Lower leg skin (tissue), 4 donors: ENCODE results near the gene UXT. TPM values are rescaled to one million over a fixed set of nuclear protein-coding genes. Genes with fewer than 3 reads are reported as not detected.

Experiments used
- DNase-seq, 2 donors: peaks; one replicate each; pipeline ENCODE4 v3.0.0-alpha.2; 2019; ENCODE audit warnings: low spot score in 2 of 2
- H3K4me3 ChIP-seq: fragments of 200-600 bp; sonication (generic); 2 replicates; pipeline ENCODE4 v1.5.1; 2017; ENCODE audit warnings: mild to moderate bottlenecking, low read depth; ENCODE audit not compliant: poor library complexity, severe bottlenecking
- POLR2A ChIP-seq, 2 donors: fragments of 450-650 bp; IDR thresholded peaks; one replicate each; pipeline ENCODE4 v1.6.1; 2016 to 2017; ENCODE audit warnings: antibody characterized with exemption in 2 of 2, mild to moderate bottlenecking in 1 of 2, moderate library complexity in 1 of 2
- WGBS, 2 donors: methylation state at CpG; one replicate each; pipeline ENCODE4 v1.1.5; 2018; 5-methylcytosine and 5-hydroxymethylcytosine counted together
- intact Hi-C: fragments of 100-400 bp; cut with DNase I; formaldehyde crosslinking; loops from one replicate; pipeline ENCODE4 v1.15.0; 2023; ENCODE audit warnings: low total_unique reads
- total RNA-seq, 4 donors: library from RNA; depleted of rRNA; stranded (reverse); fragments of >200 nt; gene quantifications; one replicate each; pipeline ENCODE4 v1.1.0, GENCODE V29; 2016
- TF ChIP-seq, protein P1 (sequence below), 3 donors: fragments of 450-650 bp; IDR thresholded peaks; one replicate each; pipeline ENCODE4 v1.5.1; 2016; ENCODE audit warnings: antibody characterized with exemption in 3 of 3, mild to moderate bottlenecking in 3 of 3, moderate library complexity in 2 of 3

UXT gene
- total RNA-seq, 4 donors from 2014 or later: 95.7 to 190 (median 125) TPM

DNA sequence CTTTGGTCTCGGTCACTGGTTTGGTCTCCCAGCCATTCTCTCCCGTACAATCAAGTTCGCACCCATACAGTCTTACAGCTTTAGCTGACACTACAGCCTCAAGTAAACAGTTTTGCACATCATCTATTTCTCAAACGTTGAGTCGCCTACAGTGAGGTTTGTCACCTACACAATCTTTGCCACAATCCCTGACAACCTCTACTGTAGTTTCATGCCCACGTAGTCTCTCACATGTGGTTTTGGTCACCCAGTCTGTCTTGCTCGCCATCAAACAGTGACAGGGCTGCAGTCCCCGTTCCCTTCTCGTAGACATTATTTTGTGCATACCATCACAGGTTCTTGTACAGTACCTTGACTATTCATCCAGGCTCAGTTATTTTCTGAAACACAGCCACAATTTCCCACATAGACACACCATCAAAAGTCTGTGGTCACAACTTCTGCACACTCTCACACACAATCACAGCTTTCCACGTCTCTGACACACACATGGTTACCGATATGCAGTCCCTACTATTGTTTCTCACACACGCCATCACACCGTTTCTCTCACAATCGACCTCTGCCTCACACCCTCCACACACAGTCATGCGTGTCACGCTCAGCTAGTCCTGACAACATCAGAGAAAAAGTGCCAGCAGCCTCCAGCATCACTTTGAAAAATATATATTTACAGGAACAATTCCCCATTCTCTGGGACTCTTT lies 24.0 kb downstream of the UXT start:
- intact Hi-C loops: loop anchor here (5.0 kb wide), 1 partner anchor 222 kb away; no protein-coding TSS in a partner anchor
- 82 to 86% methylated on average over 16 of the region's 16 CpGs for WGBS, 2 donors

DNA sequence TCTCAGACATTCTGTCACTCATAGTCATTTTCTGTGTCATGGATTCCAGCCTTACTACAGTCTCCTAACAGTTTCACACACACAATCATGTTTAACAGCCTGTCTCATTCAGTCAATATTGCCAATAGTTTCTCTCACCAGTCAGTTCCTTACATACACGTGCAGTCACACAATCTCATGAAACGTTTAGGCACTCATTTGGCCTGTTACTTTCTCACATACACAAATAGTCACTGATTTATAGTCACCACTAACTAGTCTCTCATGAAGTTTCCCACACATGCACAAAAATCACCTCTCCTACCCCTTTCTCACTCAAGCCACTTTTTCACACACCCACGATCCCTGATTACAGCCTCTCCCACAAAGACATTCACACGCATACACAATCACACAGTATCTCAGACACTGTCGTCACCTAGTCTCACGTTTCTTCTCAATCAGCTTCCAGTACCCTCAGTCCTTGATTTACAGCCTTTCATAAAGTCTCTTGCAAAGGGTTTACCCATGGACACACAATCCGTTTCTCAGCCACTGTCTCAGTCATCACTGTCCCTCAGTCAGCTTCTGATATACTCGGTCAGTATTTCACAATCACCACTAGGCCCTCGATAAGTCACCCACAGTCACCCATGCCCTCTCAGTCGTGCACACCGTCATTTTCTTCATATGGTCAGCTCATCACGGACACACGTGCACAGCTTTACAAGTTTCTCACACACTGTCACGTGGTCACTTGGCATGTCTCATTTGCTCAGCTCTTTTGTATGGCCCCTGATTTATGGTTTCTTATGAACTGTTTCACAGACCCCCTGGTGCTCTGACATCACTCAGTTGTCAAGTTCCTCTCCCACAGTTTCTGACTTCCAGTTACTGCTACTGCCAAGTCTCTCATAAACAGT lies 25.0 kb downstream of the UXT start:
- TF ChIP-seq POLR2A (IDR thresholded peaks at IDR 0.05): no peak
- TF ChIP-seq, protein P1, sequence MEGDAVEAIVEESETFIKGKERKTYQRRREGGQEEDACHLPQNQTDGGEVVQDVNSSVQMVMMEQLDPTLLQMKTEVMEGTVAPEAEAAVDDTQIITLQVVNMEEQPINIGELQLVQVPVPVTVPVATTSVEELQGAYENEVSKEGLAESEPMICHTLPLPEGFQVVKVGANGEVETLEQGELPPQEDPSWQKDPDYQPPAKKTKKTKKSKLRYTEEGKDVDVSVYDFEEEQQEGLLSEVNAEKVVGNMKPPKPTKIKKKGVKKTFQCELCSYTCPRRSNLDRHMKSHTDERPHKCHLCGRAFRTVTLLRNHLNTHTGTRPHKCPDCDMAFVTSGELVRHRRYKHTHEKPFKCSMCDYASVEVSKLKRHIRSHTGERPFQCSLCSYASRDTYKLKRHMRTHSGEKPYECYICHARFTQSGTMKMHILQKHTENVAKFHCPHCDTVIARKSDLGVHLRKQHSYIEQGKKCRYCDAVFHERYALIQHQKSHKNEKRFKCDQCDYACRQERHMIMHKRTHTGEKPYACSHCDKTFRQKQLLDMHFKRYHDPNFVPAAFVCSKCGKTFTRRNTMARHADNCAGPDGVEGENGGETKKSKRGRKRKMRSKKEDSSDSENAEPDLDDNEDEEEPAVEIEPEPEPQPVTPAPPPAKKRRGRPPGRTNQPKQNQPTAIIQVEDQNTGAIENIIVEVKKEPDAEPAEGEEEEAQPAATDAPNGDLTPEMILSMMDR (IDR thresholded peaks at IDR 0.05): no peak
- no peak for DNase-seq
- H3K4me3 ChIP-seq: no peak overlapping the region
- WGBS, 2 donors: 68 to 76% methylated on average over 14 of the region's 14 CpGs
- intact Hi-C loops: no loop called here

More for the DNA sequence above, 24.0 kb downstream of the UXT start:
- H3K4me3 ChIP-seq: no peak overlapping the region
- DNase-seq: no peak
- TF ChIP-seq POLR2A (IDR thresholded peaks at IDR 0.05): no peak
- TF ChIP-seq, protein P1 (IDR thresholded peaks at IDR 0.05): no peak

DNA sequence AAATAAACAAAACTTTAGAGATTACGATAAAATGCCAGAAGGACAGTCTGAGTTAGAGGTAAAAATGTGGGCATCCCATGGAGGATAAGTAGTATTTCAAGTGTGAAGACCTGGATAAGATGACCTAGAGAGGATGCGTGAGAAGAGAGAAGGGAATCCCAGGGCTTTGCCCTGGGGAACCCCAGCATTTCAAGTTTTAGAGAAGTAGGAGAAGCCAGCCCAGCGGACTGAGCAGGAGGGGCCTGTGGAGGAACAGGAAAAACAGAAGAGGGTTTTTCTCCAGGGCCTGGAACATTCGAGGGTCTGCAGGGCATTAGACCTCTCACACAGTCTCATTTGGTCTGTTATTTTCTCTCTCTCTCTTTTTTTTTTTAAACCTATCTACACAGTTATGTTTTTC lies 26.3 kb downstream of the UXT start:
- no peak for DNase-seq
- H3K4me3 ChIP-seq: no peak overlapping the region
- TF ChIP-seq, protein P1 (IDR thresholded peaks at IDR 0.05): no peak
- TF ChIP-seq POLR2A (IDR thresholded peaks at IDR 0.05): no peak
- WGBS, 2 donors: 65 to 80% methylated on average over 4 of the region's 4 CpGs
- intact Hi-C loops: no loop called here

DNA sequence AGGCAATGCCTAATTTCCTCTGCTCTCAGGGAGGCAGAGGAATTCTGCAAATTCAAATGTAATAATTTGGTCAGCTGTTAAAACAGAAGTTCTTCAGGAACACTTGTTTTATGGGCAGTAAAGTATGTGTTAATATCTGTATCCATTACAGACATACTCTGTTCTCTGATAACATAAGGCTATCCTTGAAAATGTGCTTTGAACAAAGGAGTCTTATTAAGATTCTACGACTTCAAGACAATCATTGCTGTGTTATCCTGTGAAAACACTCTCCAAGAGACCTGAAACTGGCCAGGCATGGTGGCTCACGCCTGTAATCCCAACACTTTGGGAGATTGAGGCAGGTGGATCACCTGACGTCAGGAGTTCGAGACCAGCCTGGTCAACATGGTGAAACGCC lies 27.3 kb downstream of the UXT start:
- H3K4me3 ChIP-seq: no peak overlapping the region
- TF ChIP-seq, protein P1 (IDR thresholded peaks at IDR 0.05): no peak
- TF ChIP-seq POLR2A (IDR thresholded peaks at IDR 0.05): no peak
- no peak for DNase-seq
- intact Hi-C loops: no loop called here
- WGBS, 2 donors: 86% methylated on average over 5 of the region's 5 CpGs

DNA sequence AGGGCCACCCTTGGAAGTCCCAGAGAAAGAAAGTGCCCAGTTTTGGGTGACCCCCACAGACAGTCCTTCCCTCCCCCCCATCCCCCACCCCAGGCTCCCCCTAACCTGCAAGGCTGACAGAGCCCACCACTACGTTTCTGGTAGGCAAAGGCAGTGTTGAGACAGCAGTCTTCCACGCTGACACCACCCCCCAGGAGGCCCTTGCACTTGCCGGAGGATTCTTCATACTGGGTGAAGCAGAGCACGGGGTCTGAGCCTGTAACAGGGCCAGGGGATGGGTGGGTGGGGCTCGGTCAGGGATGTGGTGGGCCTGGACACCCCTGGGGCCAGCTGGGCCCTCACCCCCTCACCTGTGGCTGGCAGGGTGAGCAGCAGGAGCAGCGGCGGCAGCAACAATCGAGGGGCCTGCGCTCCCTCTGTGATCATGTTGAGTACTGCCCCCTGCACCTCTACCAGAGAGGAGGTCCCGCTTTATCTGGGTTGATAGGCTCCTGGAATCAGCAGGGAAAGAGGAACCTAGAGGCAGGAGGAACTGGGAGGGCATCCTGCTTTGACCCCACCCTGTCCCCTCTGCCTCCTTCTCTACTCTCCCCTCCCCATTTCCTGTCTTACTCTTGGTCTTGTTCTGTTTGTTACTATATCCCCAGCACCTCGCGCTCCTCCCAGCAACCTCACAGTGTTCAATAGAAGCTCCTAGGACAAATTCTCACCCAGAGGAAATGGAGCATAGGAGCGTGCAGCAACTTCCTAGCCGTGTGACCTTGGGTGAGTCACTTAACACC lies 29.4 kb downstream of the UXT start, which contains the start of gene CFP:
TSS of gene CFP (minus strand) at position 512 of the 782 bp plus-strand sequence. CDS start at position 426, 86 bp downstream.
- no peak within 1 kb of the TSS for H3K4me3 ChIP-seq
- 49 to 72% methylated on average over 4 to 14 of the region's 14 CpGs for WGBS, 2 donors
- no peak for TF ChIP-seq POLR2A (IDR thresholded peaks at IDR 0.05)
- TF ChIP-seq, protein P1 (IDR thresholded peaks at IDR 0.05): no peak
- no peak for DNase-seq
- intact Hi-C loops: loop anchor here (5.0 kb wide), 1 partner anchor 622 kb away; no protein-coding TSS in a partner anchor
